ENCODE results near the gene C16orf87.

The C16orf87 gene

GRCh38 chr16:46839986-46840443 is 9.0 kb upstream of the C16orf87 start:
- no peak for TF ChIP-seq CTCF (IDR thresholded peaks at IDR 0.05; ENCODE audit: extremely low read depth, missing control alignments)
- no peak for DNase-seq (ENCODE audit: low spot score)

- DNase-seq (ENCODE audit: low spot score): no peak
- no peak for TF ChIP-seq CTCF (IDR thresholded peaks at IDR 0.05; ENCODE audit: extremely low read depth, missing control alignments)
Measured at GRCh38 chr16:46836534-46837530, 5.9 kb upstream of the C16orf87 start.

GRCh38 chr16:46833460-46833800 is 2.5 kb upstream of the C16orf87 start:
- no peak for TF ChIP-seq CTCF (IDR thresholded peaks at IDR 0.05; ENCODE audit: extremely low read depth, missing control alignments)
- no peak for DNase-seq (ENCODE audit: low spot score)

GRCh38 chr16:46832757-46833459 is 1.9 kb upstream of the C16orf87 start:
- TF ChIP-seq CTCF (IDR thresholded peaks at IDR 0.05; ENCODE audit: extremely low read depth, missing control alignments): no peak
- no peak for DNase-seq (ENCODE audit: low spot score)

- no peak for TF ChIP-seq CTCF (IDR thresholded peaks at IDR 0.05; ENCODE audit: extremely low read depth, missing control alignments)
- DNase-seq (ENCODE audit: low spot score): no peak
Measured at GRCh38 chr16:46830417-46830901, 521 bp downstream of the C16orf87 start.

GRCh38 chr16:46828943-46829342 is 2.0 kb downstream of the C16orf87 start:
- TF ChIP-seq CTCF (IDR thresholded peaks at IDR 0.05; ENCODE audit: extremely low read depth, missing control alignments): no peak
- DNase-seq (ENCODE audit: low spot score): no peak

GRCh38 chr16:46828292-46828691 is 2.7 kb downstream of the C16orf87 start:
- no peak for TF ChIP-seq CTCF (IDR thresholded peaks at IDR 0.05; ENCODE audit: extremely low read depth, missing control alignments)
- DNase-seq (ENCODE audit: low spot score): no peak
